Activated CD8-positive, alpha-beta memory T cell treated with anti-CD3 and anti-CD28 coated beads for 36 hours (primary cell): ENCODE measurements around the gene TPH1. TPM values are rescaled to one million over a fixed set of nuclear protein-coding genes. Genes with fewer than 3 reads are reported as not detected.

Experiments used
- CTCF ChIA-PET: fragments of 350-600 bp; sonication (Branson Sonifier 250); formaldehyde crosslinking; loops from one replicate; lab custom pipeline; 2021; ENCODE audit warnings: antibody characterized with exemption; lab: Charles Lee
- POLR2A ChIA-PET: fragments of 350-600 bp; sonication (Branson Sonifier 250); formaldehyde crosslinking; loops from one replicate; lab custom pipeline; 2021; ENCODE audit warnings: antibody characterized with exemption; lab: Charles Lee
- total RNA-seq, 2 experiments: library from RNA; stranded (reverse); gene quantifications; one replicate each; pipeline ENCODE4 v1.2.3, GENCODE V29; 2021

Gene TPH1
- under 1 TPM; 0.38 to 0.50 TPM for total RNA-seq

GRCh38 chr11:18046116-18046777 lies at the start of gene TPH1:
Gene TPH1, minus strand, starts transcription at chr11:18046269. Its CDS starts 5,507 bp downstream, at chr11:18040762.
- CTCF ChIA-PET = no interaction called here

DNA sequence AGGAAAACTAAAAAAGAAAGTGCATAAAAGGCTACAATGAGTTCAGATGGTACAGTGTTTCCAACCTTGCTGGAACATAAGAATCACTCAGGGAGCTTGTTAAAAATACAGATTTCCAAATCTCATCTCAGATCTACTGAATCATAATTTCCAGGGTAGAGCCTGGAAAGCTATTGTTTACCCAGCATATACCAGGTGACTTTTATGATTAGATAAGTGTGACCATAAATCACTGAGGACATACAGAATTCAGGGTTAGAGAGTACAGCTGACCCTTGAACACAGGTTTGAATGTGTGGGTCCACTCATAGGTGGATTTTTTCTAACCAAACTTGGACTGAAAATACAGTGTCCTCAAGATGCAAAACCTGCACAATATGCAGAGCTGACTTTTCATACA lies 47.9 kb upstream of the TPH1 start:
- POLR2A ChIA-PET = interaction anchor here (0.5 kb wide), 1 partner anchor 25 kb away, joined by 7 read pairs; no protein-coding TSS in a partner anchor
- CTCF ChIA-PET = interaction anchor here (0.9 kb wide), 1 partner anchor 12 kb away, joined by 3 read pairs; the partner anchor contains the start of gene SAAL1

More at GRCh38 chr11:18046116-18046777, at the start of gene TPH1:
- POLR2A ChIA-PET = no interaction called here

DNA sequence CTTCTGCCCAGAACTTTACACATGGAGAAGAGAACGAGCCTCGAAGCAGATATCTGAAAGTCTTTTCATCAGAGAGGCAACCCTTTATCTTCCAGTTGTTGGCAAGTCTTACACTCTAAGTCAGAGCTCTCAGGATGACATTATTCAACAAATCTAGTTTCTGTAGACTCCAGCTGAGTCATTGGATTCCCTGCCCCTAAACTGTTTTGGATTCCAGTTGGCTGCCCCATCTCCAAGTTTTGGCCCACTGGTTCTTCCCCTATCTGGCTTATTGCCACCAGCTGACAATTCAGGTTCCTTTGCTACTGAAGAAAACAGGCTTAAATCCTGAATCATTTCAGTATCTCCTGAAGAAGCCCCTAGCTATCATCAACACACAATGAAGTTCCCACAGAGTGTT lies 45.7 kb upstream of the TPH1 start:
- CTCF ChIA-PET = no interaction called here
- POLR2A ChIA-PET = no interaction called here

DNA sequence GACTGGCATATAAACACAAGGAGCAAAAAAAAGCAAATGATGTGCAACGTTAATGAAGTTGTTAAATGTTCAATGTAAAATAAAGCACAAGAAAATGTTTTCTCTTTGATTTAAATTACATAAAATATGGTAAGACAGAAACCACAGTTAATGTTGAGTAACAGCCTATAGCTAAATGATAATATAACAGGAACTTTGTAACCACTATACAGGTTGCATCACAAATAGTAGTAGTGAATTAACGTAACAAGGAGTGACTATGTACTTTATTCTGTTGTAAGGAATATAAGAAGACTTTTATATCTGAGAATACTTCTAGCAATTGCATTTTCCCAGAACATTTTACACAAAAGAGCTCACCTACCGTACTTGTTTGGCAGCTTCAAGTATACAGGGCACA lies 42.9 kb upstream of the TPH1 start:
- ChIA-PET CTCF (interaction anchor here (0.8 kb wide), 1 partner anchor 358 kb away, joined by 3 read pairs; no protein-coding TSS in a partner anchor), POLR2A (no interaction called here)

GRCh38 chr11:18088366-18088765 lies 42.3 kb upstream of the TPH1 start:
- ChIA-PET POLR2A (no interaction called here), CTCF (interaction anchor here (0.8 kb wide), 1 partner anchor 357 kb away, joined by 3 read pairs; no protein-coding TSS in a partner anchor)

DNA sequence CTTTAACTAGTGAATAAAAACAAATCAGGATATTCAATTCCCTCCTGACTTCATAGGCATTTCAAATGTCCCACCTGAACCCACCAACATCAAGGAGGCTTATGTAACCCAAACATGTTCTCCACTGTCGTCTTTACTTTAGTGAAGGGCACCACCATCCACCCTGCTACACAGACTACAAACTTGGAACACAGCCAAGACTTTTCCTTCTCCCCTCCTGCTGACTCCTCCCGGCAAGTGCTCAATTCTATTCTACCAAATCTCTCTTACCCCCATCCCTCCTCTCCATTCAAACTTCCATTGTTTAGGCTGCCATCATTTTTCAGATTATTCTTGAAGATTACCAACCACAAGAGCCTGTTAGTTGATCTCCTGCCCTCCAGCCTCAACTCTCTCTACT lies 35.5 kb upstream of the TPH1 start:
- CTCF ChIA-PET = interaction anchor here (1.5 kb wide), 1 partner anchor 9 kb away, joined by 4 read pairs; no protein-coding TSS in a partner anchor
- POLR2A ChIA-PET = no interaction called here

DNA sequence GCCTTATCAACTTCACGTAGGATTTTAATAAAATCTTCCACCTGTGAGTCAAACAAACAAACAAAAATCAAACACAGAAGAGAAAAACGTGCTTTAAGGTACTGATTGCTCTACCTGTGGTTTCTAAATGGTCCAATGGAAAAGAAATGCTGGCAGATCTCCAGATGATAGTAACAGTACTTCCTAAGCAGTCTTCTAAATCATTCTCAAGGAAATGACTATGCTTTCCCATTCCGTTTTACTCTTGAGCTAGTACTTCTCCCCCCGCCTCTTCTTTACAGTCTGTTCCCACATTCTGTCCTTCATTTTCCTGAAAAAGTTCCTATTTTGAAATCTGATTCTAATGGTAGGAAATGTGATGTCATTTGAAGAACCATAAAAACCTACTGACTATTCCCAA lies 34.4 kb upstream of the TPH1 start:
- ChIA-PET POLR2A (interaction anchor here (0.6 kb wide), 1 partner anchor 24 kb away, joined by 6 read pairs; no protein-coding TSS in a partner anchor), CTCF (interaction anchor here (1.5 kb wide), 1 partner anchor 10 kb away, joined by 4 read pairs; no protein-coding TSS in a partner anchor)

DNA sequence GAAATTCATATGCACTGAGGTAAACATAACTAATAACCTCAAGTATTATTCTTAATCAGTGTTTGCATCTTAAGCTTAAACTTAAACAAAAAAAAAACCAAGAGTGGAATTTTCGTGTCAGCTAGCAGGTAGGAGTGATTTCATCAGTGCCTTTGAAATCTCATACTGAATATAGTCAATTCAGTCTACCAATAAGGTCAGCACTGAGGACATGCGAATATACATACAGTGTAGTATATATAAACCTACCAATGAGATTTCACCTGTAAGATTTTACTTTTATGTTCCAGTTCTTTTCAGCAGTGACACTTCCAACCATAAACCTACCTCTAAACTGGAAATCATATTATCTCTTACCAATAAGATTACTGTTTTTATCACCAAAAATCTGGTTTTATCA lies 32.8 kb upstream of the TPH1 start:
- CTCF ChIA-PET = no interaction called here
- POLR2A ChIA-PET = interaction anchor here (0.7 kb wide), 1 partner anchor 11 kb away, joined by 3 read pairs; no protein-coding TSS in a partner anchor

GRCh38 chr11:18075444-18075843 lies 29.4 kb upstream of the TPH1 start:
- ChIA-PET CTCF (no interaction called here), POLR2A (no interaction called here)

- ChIA-PET POLR2A (no interaction called here), CTCF (no interaction called here)
These were observed 25.1 kb upstream of the TPH1 start for GRCh38 chr11:18071098-18071705.

DNA sequence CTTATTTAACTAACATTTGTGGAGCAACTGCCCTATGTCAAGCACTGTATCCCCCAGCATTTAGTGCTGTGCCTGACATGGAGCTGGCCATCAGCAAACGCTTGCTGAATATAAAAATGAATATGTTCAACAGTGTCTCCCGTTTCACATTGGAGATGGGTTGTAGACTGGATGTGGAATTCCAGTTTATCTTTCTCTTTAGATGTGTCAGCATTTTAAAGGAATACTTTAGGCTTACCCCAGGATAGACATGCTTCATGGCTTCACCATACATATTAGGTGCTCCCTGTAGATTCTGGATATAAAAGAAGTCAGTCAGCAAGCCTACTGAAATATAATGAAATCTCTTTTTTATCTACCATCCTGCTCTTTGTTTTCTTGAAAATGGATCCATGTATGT lies 21.3 kb upstream of the TPH1 start:
- ChIA-PET POLR2A (no interaction called here), CTCF (interaction anchor here (0.7 kb wide), 1 partner anchor 803 kb away, joined by 5 read pairs; no protein-coding TSS in a partner anchor)

- CTCF ChIA-PET = no interaction called here
- POLR2A ChIA-PET = no interaction called here
These were observed 20.6 kb upstream of the TPH1 start for GRCh38 chr11:18066626-18067025.

GRCh38 chr11:18065572-18065971 lies 19.5 kb upstream of the TPH1 start:
- CTCF ChIA-PET = no interaction called here
- POLR2A ChIA-PET = no interaction called here

DNA sequence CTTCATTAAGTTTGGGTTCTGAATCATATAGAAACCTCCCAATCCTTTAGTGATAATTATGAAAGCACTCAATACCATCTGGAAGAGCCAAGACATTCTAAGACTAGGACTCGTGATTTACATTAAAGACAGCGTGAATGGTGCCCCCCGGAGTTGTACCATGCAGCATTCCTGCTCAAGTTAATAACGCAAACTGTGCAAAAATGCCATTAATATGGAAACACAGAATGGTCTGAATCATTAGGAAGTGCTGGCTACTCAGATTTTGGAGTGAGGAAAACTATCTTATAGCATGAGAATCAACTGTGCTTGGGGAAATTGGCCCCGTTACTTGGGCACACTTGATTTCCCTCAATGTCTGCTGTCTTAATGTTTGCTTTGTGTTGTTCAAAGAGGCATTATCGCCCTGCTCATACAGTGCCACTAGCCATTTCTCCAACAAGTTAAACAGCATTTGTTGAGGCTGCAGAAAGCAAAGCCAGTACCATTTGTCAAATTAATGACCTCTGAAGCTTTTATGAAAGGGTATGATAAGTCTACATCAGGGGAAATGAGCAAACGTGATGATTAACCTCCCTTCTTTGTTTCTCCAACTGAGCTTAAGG lies 18.5 kb upstream of the TPH1 start:
- ChIA-PET CTCF (no interaction called here), POLR2A (no interaction called here)

DNA sequence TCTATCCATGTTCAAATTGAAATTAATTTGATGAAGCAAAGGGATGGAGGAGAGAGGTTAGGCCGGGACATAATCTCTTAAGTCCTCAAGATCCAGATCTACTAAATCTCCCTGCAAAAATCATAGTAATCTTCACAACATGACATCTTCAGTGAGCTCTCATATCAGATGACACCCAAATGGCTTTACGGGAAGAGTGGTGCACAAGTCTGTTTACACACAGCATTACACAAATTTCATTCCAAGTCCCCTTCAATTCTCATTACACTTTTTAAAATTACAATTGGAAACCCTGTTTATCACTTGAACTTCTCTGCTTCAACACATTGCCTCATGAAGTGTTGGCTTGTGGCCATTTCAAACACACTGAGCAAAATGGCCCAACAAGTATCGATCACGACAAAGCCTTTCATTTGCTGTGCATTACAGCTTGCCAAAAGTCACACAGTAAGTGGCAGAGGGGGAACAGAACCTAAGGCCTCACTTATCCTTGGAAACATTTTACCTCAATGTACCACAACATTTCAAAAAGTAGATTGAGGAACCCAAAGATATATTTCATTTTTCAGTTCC lies 17.9 kb upstream of the TPH1 start:
- POLR2A ChIA-PET = no interaction called here
- CTCF ChIA-PET = no interaction called here

- CTCF ChIA-PET = no interaction called here
These were observed 17.1 kb upstream of the TPH1 start for GRCh38 chr11:18063125-18063524.

DNA sequence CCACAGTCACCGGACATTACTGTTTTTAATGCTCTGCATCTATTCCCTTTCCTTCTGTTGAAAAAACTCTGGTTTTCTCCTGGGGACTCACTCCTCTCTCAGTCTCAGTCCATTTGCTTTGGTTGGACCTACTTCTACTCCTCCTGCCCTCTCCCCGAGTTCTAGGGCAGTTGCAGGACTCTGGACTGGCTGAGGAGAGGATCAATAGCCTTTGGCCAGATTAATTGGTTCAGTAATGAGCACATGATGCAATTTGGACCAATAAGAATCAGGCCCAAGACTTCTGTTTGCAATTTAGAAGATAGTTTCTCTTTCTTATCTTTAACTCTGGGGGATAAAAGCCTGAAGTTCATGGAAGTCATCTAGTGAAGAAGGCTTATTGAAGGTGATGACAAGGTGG lies 15.3 kb upstream of the TPH1 start:
- ChIA-PET POLR2A (no interaction called here), CTCF (no interaction called here)

More at GRCh38 chr11:18063125-18063524, 17.1 kb upstream of the TPH1 start:
- POLR2A ChIA-PET = no interaction called here

DNA sequence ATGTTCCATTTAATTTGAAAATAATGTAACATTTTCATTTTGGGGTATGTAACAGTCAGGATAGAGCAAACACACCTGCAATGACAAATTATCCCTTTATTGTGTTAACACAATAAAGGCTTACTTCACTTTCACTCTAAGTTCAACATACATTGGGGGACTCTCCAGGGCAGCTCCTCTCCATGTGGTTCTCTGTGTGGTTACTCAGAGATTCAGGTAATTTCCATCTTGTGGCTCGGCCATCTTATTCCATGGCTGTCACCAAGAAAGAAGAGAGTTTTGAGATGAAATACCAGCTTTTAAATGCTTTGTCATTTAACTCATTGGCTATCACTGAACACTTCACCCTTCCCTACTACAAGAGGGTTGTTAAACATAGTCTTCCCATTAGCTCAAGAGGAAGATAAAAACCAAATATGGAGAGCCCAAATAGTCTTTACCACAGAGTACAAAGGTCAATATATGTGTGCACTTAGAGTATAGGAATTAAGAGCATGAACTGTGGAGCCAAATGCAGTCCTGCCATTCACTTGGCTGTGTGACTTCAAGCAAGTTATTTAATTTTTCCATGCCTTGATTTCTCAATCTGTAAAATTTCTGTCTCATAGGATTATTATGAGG lies 10.6 kb upstream of the TPH1 start:
- POLR2A ChIA-PET = no interaction called here
- CTCF ChIA-PET = no interaction called here

DNA sequence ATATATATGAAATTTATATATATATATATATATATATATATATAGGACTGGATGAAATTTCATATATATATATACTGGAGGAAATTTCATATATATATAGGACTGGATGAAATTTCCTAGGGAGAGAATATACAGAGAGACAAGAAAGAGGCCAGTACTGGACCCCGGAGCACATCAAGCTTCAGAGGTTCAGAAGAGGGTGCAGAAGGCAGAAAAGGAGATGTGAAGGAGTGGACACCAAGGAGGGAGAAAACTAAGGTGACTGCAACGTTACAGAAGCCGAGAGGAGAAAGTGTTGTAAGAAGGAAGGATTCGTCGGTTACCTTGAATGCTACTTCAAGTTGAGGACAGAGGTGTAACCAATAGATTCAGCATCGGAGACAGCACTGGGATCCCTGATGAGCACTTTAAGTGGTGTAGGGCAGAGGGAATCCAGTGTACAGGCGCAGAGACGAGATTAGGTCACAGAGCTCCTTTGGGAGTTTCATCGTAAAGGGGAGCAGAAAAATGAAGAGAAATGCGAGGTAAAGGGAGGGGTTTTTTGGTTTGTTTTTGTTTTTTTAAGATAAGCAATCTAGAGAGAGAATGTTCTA lies 8.5 kb upstream of the TPH1 start:
- POLR2A ChIA-PET = no interaction called here
- CTCF ChIA-PET = no interaction called here
